Umbilical cord (tissue), 2 donors: ENCODE measurements around the gene HAS3. TPM values are rescaled to one million over a fixed set of nuclear protein-coding genes. Genes with fewer than 3 reads are reported as not detected.
"Not testable (repeated sequence)": the region's sequence is repeated elsewhere in the genome, so short reads cannot be mapped to it uniquely, and the experiment has no call there.

Source experiments
- DNase-seq: peaks from one replicate; pipeline ENCODE4 v3.0.0-alpha.2; 2015; ENCODE audit warnings: low spot score
- total RNA-seq: library from RNA; depleted of rRNA; stranded (reverse); fragments of >200 nt; gene quantifications from one replicate; pipeline ENCODE4 v1.2.3, GENCODE V29; 2014; ENCODE audit warnings: low replicate concordance; ENCODE audit not compliant: insufficient read depth

HAS3 gene
- total RNA-seq, 1 donor from 2014 or later = 10.4 TPM

- DNase-seq = no peak
Measured at GRCh38 chr16:69143116-69143515, 37.7 kb downstream of the HAS3 start.

- peak; percentile 76 for DNase-seq
Measured at GRCh38 chr16:69145658-69146057, 40.2 kb downstream of the HAS3 start.

GRCh38 chr16:69149621-69150020 is 44.2 kb downstream of the HAS3 start:
- not testable (repeated sequence) for DNase-seq

GRCh38 chr16:69150146-69150865 is 44.9 kb downstream of the HAS3 start:
- DNase-seq = peak; percentile 86

- no peak for DNase-seq
Measured at GRCh38 chr16:69157196-69157595, 51.7 kb downstream of the HAS3 start.

- no peak for DNase-seq
Measured at GRCh38 chr16:69160192-69160591, 54.7 kb downstream of the HAS3 start.

- DNase-seq = no peak
Measured at GRCh38 chr16:69165584-69165983, 60.1 kb downstream of the HAS3 start.

GRCh38 chr16:69166221-69166833 is 60.9 kb downstream of the HAS3 start:
- no peak for DNase-seq

- no peak for DNase-seq
Measured at GRCh38 chr16:69166946-69167930, 61.8 kb downstream of the HAS3 start.

Other genes with a start within 250 kb of the HAS3 start
- gene CHTF8, start 26.9 kb downstream of the HAS3 start, total RNA-seq = 46.5 TPM
- 13.7 TPM for gene UTP4, start 27.0 kb downstream of the HAS3 start, total RNA-seq
- 174 TPM for gene SNTB2, start 81.5 kb downstream of the HAS3 start, total RNA-seq
- gene VPS4A, start 205.7 kb downstream of the HAS3 start, total RNA-seq = 44.5 TPM
- gene PDF, start 224.9 kb downstream of the HAS3 start, total RNA-seq = 3.1 TPM
- 47.7 TPM for gene COG8, start 233.9 kb downstream of the HAS3 start, total RNA-seq
- 12.5 TPM for gene NIP7, start 234.1 kb downstream of the HAS3 start, total RNA-seq
- gene TMED6, start 246.1 kb downstream of the HAS3 start, total RNA-seq = not detected